Memory B cell (primary cell): ENCODE results near the gene SEMA5B.

Experiments used
- ATAC-seq: fragments of 150-1000 bp; cut with Tn5 transposase; 2 replicates; pipeline ENCODE4 v1.10.0; 2021; ENCODE audit warnings: low read depth, mild to moderate bottlenecking, moderate library complexity
- DNase-seq, 2 donors: peaks; one replicate each; pipeline ENCODE4 v3.0.0; 2022; ENCODE audit warnings: low spot score in 2 of 2
- H3K27ac Mint-ChIP-seq: one replicate; pipeline ENCODE4 v1.8.0; 2022; ENCODE audit warnings: mild to moderate bottlenecking, moderate library complexity, mixed read lengths
- H3K27me3 Mint-ChIP-seq: one replicate; pipeline ENCODE4 v1.8.0; 2022; ENCODE audit warnings: mixed read lengths
- H3K36me3 Mint-ChIP-seq: one replicate; pipeline ENCODE4 v1.8.0; 2022; ENCODE audit warnings: mild to moderate bottlenecking, mixed read lengths
- H3K4me1 Mint-ChIP-seq: one replicate; pipeline ENCODE4 v1.8.0; 2022; ENCODE audit warnings: mixed read lengths
- H3K4me3 Mint-ChIP-seq: one replicate; pipeline ENCODE4 v1.8.0; 2022; ENCODE audit warnings: mild to moderate bottlenecking, moderate library complexity, mixed read lengths
- H3K9me3 Mint-ChIP-seq: one replicate; pipeline ENCODE4 v1.8.0; 2022; ENCODE audit warnings: mixed read lengths

SEMA5B gene

GRCh38 chr3:122973893-122974615 is 53.5 kb downstream of the SEMA5B start:
- no peaks in the 10 kb centered on the region for H3K36me3 Mint-ChIP-seq
- no peak overlapping the region for H3K27ac Mint-ChIP-seq
- no peak overlapping the region for H3K4me3 Mint-ChIP-seq
- no peak for DNase-seq
- H3K27me3 Mint-ChIP-seq: peaks cover 4% of the 10 kb centered on the region
- no peak for ATAC-seq
- no peaks in the 10 kb centered on the region for H3K9me3 Mint-ChIP-seq
- H3K4me1 Mint-ChIP-seq: peaks cover 15% of the 10 kb centered on the region

- DNase-seq (no peak), ATAC-seq (no peak)
- Mint-ChIP-seq H3K9me3 (no peaks in the 10 kb centered on the region), H3K27me3 (peaks cover 4% of the 10 kb centered on the region), H3K4me3 (no peak overlapping the region), H3K27ac (no peak overlapping the region), H3K36me3 (no peaks in the 10 kb centered on the region), H3K4me1 (peaks cover 13% of the 10 kb centered on the region)
These were observed 55.4 kb downstream of the SEMA5B start for GRCh38 chr3:122972141-122972540.

- DNase-seq (no peak), ATAC-seq (no peak)
- H3K27ac Mint-ChIP-seq: no peak overlapping the region
- H3K4me1 Mint-ChIP-seq: peaks cover under 1% of the 10 kb centered on the region
- H3K4me3 Mint-ChIP-seq: no peak overlapping the region
- H3K9me3 Mint-ChIP-seq: no peaks in the 10 kb centered on the region
- no peaks in the 10 kb centered on the region for H3K36me3 Mint-ChIP-seq
- peaks cover 4% of the 10 kb centered on the region for H3K27me3 Mint-ChIP-seq
These were observed 57.7 kb downstream of the SEMA5B start for GRCh38 chr3:122969585-122970469.

- Mint-ChIP-seq H3K27me3 (peaks cover 7% of the 10 kb centered on the region), H3K9me3 (no peaks in the 10 kb centered on the region), H3K4me3 (no peak overlapping the region), H3K36me3 (no peaks in the 10 kb centered on the region), H3K27ac (no peak overlapping the region), H3K4me1 (no peaks in the 10 kb centered on the region)
- no peak for DNase-seq
- ATAC-seq: no peak
These were observed 59.8 kb downstream of the SEMA5B start for GRCh38 chr3:122967765-122968164.

- no peaks in the 10 kb centered on the region for H3K4me1 Mint-ChIP-seq
- no peak for ATAC-seq
These were observed 60.2 kb downstream of the SEMA5B start for GRCh38 chr3:122967356-122967755.

GRCh38 chr3:122966045-122966444 is 61.5 kb downstream of the SEMA5B start:
- no peaks in the 10 kb centered on the region for H3K4me1 Mint-ChIP-seq
- peaks cover 9% of the 10 kb centered on the region for H3K27me3 Mint-ChIP-seq
- ATAC-seq (no peak), DNase-seq (no peak)
- no peaks in the 10 kb centered on the region for H3K9me3 Mint-ChIP-seq
- H3K36me3 Mint-ChIP-seq: no peaks in the 10 kb centered on the region
- no peak overlapping the region for H3K4me3 Mint-ChIP-seq
- H3K27ac Mint-ChIP-seq: no peak overlapping the region

More at GRCh38 chr3:122967356-122967755, 60.2 kb downstream of the SEMA5B start:
- no peak for DNase-seq
- H3K4me3 Mint-ChIP-seq: no peak overlapping the region
- H3K27me3 Mint-ChIP-seq: peaks cover 7% of the 10 kb centered on the region
- H3K9me3 Mint-ChIP-seq: no peaks in the 10 kb centered on the region
- no peaks in the 10 kb centered on the region for H3K36me3 Mint-ChIP-seq
- no peak overlapping the region for H3K27ac Mint-ChIP-seq

- H3K27me3 Mint-ChIP-seq: peaks cover 12% of the 10 kb centered on the region
- no peak for ATAC-seq
- no peaks in the 10 kb centered on the region for H3K4me1 Mint-ChIP-seq
- no peaks in the 10 kb centered on the region for H3K9me3 Mint-ChIP-seq
- no peak overlapping the region for H3K4me3 Mint-ChIP-seq
- no peak for DNase-seq
- no peaks in the 10 kb centered on the region for H3K36me3 Mint-ChIP-seq
- no peak overlapping the region for H3K27ac Mint-ChIP-seq
These were observed 62.8 kb downstream of the SEMA5B start for GRCh38 chr3:122964811-122965210.

- DNase-seq (no peak), ATAC-seq (no peak)
- Mint-ChIP-seq H3K27ac (no peak overlapping the region), H3K4me1 (no peaks in the 10 kb centered on the region), H3K36me3 (no peaks in the 10 kb centered on the region), H3K27me3 (peaks cover 16% of the 10 kb centered on the region), H3K9me3 (no peaks in the 10 kb centered on the region), H3K4me3 (no peak overlapping the region)
These were observed 65.4 kb downstream of the SEMA5B start for GRCh38 chr3:122962149-122962548.

GRCh38 chr3:122961146-122961545 is 66.4 kb downstream of the SEMA5B start:
- H3K9me3 Mint-ChIP-seq: no peaks in the 10 kb centered on the region

GRCh38 chr3:122960652-122961051 is 66.9 kb downstream of the SEMA5B start:
- Mint-ChIP-seq H3K27me3 (peaks cover 24% of the 10 kb centered on the region), H3K27ac (no peak overlapping the region), H3K4me3 (no peak overlapping the region), H3K9me3 (no peaks in the 10 kb centered on the region), H3K4me1 (no peaks in the 10 kb centered on the region), H3K36me3 (no peaks in the 10 kb centered on the region)
- no peak for ATAC-seq
- DNase-seq: no peak

More at GRCh38 chr3:122961146-122961545, 66.4 kb downstream of the SEMA5B start:
- no peaks in the 10 kb centered on the region for H3K4me1 Mint-ChIP-seq
- peaks cover 23% of the 10 kb centered on the region for H3K27me3 Mint-ChIP-seq
- no peaks in the 10 kb centered on the region for H3K36me3 Mint-ChIP-seq
- no peak overlapping the region for H3K4me3 Mint-ChIP-seq
- DNase-seq: no peak
- no peak overlapping the region for H3K27ac Mint-ChIP-seq
- ATAC-seq: no peak

GRCh38 chr3:122959339-122959738 is 68.2 kb downstream of the SEMA5B start:
- no peak overlapping the region for H3K4me3 Mint-ChIP-seq
- H3K9me3 Mint-ChIP-seq: no peaks in the 10 kb centered on the region
- H3K36me3 Mint-ChIP-seq: no peaks in the 10 kb centered on the region
- DNase-seq (no peak), ATAC-seq (no peak)
- peaks cover 24% of the 10 kb centered on the region for H3K27me3 Mint-ChIP-seq
- H3K27ac Mint-ChIP-seq: no peak overlapping the region
- no peaks in the 10 kb centered on the region for H3K4me1 Mint-ChIP-seq

GRCh38 chr3:122957707-122958689 is 69.6 kb downstream of the SEMA5B start:
- Mint-ChIP-seq H3K27me3 (peaks cover 21% of the 10 kb centered on the region), H3K4me1 (no peaks in the 10 kb centered on the region), H3K27ac (no peak overlapping the region), H3K9me3 (no peaks in the 10 kb centered on the region), H3K4me3 (no peak overlapping the region), H3K36me3 (no peaks in the 10 kb centered on the region)
- no peak for DNase-seq
- no peak for ATAC-seq

- ATAC-seq (no peak), DNase-seq (no peak)
- Mint-ChIP-seq H3K27ac (no peak overlapping the region), H3K4me1 (peaks cover 2% of the 10 kb centered on the region), H3K36me3 (no peaks in the 10 kb centered on the region), H3K4me3 (no peak overlapping the region), H3K9me3 (no peaks in the 10 kb centered on the region), H3K27me3 (peaks cover 19% of the 10 kb centered on the region)
These were observed 70.7 kb downstream of the SEMA5B start for GRCh38 chr3:122956693-122957455.
